CD4-positive, alpha-beta T cell treated with Interferon alpha-2 for 1 hour (primary cell): ENCODE measurements around the gene SEC16A.
"Not testable (repeated sequence)": the region's sequence is repeated elsewhere in the genome, so short reads cannot be mapped to it uniquely, and the experiment has no call there.

Experiments
- DNase-seq, 2 donors: peaks; one replicate each; pipeline ENCODE4 v3.0.0-alpha.2; 2020 to 2022

Gene SEC16A

DNA sequence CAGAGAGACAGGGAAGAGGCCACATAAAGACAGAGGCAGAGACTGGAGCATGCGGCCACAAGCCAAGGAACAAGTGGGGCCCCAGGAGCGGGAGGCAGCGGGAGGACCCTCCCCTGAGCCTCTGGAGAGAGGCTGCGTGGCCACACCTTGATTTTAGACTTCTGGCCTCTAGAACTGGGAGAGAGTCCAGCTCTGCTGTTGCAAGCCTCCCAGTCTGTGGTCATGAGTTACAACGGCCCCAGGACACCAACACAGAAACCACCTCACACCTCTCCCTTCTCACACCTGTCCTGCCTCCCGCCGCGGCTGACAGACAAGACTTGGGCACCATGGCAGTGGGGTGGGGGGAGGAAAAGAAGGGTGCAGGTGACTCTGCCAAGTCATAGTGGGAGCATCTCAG is 45.4 kb downstream of the SEC16A start:
- no peak for DNase-seq

DNA sequence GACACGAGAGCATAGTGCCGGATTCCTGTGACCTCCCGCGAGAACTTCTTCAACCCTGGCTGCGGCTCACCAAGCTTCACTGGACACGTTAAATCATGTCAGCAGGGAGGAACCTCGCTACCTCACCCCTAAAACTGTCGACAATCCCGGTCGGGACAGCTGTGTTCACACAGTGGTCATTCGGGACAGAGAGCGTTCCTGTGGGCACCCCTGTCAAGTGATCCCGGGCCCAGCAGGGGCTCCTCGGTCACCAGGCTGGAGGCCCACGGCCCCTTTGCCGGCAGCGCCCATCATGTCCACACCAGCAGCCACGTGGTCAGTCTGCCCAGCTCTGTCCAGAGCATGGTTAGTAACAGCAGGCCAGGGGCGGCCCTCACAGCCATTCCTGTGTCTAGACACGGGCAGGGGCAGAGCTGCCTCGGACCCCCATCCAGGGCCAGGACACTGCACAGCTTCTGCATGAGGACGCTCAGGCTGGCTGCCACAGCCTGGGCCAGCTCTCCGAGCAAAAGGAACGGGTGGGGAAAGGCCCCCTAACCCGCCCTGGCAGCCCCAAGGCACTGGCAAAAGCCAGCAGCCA is 46.7 kb downstream of the SEC16A start:
- DNase-seq, result no peak

DNA sequence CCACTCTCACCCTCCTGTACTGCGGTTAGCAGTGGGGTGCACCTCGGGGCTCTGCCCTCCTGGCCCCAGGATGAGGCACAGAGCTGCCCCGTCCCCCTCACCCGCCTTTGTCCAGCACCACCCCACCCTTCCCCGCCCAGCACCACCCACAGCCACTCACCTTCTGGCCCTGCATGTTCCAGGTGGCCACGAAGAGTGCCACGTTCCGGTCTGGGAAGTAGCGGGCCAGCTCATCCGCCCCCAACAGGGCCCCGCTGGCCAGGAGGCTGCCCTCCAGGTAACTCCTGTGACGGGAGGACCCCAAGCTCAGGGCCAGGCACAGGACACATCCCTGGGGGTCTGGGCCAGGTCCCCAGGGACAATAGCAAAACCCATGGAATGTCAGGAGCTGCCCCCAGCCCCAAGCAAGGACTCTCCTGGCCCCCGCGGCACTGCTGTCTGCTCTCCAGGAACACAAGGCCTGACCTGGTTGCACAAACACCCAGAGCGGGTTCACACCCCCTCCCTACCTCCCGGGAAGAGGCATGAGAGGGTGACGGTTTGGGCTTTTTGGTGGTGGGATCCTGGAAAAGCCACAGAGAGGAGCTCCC is 48.2 kb downstream of the SEC16A start:
- no peak for DNase-seq

DNA sequence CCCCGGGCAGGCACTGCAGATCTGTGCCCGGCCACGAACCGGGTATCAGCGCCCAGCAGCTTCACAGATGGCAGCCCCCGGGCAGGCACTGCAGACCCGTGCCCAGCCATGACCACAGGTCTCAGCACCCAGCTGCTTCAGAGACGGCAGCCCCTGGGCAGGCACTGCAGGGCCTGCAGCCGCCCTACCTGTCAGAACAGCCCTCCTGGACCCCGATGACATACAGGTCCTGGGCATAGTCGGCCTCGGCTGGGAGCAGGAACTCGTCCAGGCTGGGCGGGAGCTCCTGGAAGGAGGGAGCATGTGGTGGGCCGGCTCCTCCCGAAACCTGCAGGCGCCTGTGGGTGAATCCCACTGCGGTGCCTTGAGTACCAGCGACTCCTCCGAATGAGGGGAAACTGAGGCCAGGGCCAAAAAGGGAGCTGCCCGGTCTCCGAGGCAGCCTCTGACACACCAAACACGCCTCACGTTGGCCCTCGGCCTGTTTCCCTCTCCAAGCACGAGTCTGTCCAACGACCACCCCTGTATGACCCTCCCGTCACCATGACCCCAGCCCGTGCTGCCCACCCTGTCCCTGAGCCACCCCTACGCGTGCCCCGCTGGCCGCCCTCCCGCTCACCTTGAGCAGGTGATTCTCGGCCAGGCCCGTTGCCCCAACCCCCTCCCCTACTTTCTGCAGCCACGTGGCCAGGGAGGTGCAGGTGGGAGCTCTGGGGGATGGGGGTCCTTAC is 48.8 kb downstream of the SEC16A start:
- no peak for DNase-seq

DNA sequence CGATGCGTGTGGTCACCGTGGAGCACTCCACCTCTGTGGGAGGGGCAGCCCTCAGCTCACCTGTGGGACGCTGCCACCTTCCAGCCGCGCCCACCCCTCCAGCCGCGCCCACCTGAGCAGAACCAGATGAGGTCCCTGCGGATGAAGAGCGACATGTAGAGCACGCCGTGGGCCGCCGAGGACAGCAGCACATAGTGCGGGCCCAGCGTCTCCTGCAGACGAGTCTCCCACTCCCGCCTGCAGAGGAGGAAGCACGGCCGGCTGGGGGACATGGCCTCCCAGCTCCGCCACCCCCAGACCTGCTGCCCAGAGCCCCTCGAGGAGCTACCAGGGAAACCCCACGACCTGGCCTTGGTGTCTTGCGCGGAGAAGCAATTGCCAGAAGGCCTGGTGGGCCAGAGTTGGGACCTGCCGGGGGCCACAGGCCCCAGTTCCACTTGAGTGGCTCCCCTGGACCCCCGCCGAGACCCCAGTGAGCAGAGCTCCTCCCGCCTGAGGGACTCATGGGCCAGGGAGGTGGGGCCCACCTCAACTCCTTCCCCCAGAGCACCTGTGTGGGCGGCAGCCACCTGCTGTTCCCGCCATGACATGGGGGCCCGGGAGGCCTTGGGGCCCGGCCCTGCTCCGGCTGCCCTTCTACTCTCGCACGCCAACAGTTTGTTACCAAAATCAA is 49.7 kb downstream of the SEC16A start:
- DNase-seq, result no peak

DNA sequence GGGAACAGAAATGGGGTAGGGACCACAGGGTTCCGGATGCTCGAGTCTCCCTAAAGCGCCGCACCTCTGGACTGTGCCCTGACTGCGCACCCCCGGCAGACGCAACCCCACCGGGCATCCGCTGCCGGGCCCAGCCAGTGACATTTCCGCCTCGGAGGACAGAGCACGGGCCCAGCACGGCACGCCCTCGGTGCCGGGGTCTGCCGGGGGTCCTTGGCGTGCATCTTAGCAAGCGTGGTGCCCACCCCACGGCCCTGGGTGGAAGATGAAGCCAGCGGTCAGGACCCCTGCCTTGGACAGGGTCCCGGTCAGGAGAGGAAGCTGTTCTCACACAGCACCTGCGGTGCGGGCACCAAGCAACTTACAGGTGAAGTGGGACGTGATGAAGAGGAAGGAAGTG is 50.2 kb downstream of the SEC16A start:
- DNase-seq, result no peak

DNA sequence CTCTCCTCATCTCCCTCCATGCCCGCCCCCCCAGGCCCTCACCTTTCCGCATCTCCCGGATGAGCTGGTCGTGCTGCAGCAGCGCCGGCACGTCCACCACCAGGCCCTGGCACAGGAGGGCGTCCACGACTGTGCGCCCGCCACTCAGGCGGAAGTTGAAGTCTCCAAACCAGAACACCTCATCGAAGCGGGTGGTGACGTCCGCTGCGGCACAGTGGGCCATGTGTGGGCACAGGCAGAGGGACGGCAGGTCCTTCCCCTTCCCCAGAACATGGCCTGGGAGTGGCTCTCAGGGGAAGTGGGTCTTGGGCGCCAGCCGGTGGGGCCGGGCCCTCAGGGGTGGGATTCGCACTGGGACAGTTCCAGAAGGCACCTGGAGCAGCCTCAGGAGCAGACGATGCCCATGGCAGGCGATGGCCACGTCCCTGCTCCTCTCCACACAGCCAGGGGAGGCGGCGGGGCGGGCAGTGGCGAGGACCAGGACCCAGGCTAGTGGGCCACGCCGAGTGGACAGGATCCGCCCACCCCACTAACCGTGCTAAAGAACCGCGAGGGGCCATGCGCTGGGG is 51.0 kb downstream of the SEC16A start:
- DNase-seq, result no peak

DNA sequence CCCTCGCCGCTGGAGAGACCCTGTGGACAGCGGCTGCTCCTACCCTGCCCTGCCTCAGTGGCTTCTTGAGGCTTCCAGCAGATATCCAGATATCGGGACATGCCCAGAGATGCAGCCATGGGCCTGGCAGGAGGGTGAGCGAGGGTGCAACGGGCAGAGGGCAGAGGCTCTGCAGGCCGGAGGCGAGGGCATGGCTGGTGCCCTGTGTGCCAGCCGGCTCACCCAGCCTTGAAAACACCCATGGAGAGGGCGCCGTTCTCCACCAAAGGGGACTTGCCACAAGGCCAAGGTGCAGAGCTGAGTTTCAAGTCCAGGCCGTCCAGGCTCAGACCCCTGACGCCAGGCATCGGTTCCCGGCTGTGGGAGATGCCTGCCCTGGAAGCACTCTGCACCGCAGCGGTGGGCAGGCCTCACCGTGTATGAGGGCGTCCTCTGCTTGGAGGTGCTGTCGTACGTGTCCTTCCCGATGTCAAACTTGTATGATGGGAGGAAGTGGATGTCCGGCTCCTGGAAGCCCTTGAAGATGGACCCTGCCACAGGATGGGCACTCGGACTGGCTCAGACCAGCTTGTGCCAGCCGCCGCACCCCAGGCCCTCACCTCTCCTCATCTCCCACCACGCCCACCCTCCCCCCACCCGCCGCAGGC is 52.1 kb downstream of the SEC16A start:
- no peak for DNase-seq

DNA sequence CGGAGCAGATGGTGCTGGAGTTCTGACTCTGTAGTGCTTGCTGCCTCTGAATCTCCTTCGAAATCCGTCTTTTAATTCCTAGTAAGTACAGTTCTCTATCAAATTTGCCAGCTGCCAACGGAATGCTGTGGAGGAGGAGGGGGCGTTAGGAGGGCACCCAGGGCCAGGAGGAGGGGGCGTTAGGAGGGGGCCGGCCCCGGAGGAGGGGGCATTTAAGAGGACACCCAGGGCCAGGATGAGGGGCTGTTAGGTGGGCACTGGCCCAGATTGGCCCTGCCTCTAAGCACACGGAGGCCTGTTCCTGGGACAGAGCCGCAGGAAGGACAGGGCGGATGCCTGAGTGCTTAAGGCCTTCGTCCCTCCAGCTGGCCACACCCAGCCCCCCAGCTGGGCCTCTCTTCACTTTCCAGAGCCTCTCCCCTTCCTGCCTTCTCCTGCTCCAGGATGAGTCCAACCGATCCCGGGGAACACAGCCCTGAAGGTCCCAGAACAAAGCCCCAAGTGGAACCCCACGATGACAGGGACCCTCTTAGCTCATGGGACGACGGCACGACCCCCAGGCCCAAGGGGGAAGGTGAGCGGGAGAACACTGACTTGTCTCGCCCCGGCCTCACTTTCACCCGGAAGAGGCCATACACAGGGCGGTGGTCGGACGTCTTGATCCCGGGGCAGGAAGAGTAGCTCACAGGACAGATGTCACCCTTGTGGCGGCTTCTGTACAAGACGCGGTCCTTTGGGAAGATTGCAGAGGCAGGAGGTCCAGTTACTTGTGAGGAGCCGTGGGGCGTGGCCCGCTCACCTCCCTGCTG is 53.0 kb downstream of the SEC16A start:
- no peak for DNase-seq

DNA sequence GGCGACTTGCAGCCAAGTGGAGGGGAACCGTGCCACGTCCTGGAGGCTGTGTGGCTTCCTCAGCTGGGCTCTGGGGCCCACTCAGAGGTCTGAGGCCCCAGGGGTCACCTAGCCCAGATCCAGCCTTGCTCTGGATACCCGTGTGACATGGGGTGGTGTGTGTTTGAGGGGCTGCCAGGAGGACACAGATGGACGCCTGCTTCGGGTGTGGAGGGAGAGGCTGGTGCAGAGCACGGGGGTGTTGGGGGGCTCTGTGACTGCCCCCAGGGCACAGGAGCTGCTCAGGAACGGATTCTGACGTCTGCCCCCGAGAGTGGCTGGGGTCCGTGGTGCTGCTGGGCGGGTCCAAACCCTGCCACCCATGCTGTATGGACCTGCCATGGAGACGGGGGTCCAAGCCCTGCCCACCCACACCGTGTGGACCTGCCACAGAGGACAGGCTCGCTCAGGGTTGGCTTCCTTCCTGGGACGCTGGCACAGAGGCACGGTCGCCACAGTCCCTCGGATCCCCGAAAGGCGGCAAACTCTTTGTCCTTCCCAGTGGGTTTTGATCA is 53.7 kb downstream of the SEC16A start:
- DNase-seq, result no peak

DNA sequence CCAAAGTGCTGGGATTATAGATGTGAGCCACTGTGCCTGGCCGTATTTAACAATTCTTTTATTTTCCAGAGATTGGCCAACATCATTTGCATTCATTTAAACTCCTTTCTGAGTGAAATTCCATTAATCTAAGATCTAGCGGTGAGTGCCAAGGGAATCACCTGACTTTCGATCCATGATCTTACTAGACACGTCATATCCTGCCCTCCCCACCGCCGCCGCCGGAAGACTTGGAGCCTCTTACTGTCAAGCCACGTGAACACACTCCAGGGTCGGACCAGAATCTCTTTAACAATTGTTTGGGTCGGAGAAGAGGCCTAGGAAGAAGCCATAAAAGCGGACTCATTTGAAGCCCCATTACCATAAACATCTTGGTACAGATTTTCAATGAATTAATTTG is 56.1 kb downstream of the SEC16A start:
- no peak for DNase-seq

DNA sequence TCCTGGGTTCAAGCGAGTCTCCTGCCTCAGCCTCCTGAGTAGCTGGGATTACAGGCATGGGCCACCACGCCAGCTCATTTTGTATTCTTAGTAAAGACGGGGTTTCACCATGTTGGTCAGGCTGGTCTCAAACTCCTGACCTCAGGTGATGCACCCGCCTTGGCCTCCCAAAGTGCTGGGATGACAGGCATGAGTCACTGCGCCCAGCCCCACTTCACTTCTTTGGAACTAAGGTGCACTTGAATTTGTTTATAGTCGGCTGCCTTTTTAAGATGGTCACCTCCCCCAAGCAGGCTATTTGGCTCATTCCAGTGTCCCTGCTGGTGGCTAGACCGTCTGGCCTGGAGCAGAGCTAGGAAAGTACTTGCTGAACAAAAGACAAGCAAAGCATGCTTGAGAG is 57.5 kb downstream of the SEC16A start:
- not testable (repeated sequence) for DNase-seq

DNA sequence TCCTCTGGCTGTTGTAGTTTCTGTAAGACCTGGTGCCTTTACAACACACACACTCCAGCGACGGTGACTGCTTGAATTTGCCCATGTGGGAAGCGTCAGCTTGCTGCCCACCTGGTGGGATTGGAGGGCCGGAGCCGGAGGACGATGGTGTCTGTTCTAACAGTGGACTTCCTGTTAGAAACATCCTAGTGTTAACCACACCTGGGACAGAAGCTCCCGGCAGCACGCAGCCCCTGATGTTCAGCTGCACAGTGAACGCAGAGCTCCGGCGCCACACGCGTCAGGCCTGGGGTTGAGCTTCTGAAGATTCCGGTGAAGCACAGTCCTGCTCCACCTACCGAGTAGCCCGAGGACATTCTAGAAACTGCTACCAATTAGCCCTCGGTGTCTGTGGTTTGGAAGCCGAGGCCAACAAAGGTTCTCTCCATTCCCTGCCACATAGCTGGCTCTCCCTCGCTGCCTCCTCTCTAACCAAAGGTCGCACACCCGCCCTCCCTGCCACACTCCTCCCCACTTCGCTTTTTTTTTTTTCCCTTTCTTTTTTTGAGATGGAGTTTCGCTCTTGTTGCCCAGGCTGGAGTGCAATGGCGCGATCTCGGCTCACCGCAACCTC is 58.0 kb downstream of the SEC16A start:
- DNase-seq, result no peak

DNA sequence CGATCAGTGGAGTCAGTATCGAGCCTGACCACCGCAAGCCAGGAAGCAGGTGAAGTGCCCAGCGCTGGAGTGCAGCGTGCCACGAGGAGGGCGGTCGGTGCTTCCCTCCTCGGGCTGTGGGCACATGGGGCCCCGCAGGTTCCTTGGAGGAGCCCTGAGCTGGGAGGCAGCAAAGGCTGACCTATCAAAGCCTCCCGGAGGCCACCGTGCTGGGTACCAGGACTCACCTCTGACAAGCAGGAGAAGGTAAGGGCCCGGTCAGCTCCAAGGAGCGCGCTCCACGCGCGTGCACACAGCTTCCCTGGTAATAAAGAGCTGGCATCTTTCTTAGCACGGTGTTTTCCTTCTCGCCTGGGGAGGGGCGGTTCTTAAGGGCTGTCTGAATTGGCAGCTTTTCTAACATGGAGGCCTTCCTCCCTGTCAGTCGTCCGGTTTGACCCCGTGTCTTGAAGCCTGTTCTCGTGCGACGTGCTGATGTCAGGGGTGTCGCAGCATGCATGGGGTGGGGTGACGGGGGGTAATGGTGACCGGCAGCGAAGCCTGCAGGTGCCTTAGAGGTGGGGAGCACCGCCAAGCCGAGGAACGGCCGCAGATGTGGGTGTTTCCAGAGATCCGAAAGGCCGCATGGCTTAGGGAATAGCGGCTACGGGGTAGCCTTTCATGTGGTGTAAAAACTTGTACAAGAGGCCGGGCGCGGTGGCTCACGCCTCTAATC is 59.3 kb downstream of the SEC16A start:
- DNase-seq, result no peak

DNA sequence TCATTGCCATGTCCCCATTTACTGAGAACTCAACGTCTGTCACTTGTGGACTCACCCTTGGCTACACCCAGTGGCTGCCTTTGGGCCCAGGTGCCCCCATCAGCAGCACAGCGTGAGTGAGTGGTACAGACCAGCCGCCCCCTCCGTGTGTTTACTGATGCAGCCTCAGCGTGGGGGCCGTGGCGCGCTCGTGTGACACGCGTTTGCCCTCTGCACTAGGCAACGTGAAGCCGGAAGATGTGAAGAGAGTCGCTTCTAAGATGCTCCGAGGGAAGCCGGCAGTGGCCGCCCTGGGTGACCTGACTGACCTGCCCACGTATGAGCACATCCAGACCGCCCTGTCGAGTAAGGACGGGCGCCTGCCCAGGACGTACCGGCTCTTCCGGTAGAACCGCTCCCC is 60.0 kb downstream of the SEC16A start:
- DNase-seq, result no peak

DNA sequence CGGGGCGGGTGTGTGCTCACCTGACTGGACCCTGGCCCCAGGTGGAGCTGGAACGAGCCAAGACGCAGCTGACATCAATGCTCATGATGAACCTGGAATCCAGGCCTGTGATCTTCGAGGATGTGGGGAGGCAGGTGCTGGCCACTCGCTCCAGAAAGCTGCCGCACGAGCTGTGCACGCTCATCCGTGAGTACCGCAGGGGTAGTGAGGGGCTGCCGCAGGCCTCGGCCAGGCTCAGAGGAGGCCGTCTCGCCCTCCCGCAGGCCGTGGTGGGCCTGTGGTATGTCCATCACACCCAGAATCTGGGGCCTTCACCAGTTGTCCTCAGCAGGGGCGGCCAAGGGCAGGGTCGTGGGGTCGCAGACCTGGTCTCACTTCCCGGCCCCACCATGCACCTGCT is 61.0 kb downstream of the SEC16A start:
- no peak for DNase-seq

DNA sequence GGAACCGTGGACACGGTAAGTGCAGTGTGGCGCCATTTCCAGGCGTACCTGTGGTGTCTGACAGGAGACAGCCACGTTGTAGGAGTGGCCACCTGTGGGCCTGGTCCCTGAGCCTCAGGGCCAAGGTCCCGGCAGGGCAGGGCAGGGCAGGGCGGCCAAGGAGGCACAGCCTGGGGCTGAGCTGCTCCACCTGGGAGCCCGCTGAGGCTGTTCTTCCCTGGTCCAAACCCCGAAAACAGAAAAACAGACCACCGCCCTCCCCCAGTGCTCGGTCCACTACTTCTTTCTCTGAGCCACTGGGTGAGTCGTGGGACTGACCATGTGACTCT is 63.8 kb downstream of the SEC16A start:
- DNase-seq, result no peak

DNA sequence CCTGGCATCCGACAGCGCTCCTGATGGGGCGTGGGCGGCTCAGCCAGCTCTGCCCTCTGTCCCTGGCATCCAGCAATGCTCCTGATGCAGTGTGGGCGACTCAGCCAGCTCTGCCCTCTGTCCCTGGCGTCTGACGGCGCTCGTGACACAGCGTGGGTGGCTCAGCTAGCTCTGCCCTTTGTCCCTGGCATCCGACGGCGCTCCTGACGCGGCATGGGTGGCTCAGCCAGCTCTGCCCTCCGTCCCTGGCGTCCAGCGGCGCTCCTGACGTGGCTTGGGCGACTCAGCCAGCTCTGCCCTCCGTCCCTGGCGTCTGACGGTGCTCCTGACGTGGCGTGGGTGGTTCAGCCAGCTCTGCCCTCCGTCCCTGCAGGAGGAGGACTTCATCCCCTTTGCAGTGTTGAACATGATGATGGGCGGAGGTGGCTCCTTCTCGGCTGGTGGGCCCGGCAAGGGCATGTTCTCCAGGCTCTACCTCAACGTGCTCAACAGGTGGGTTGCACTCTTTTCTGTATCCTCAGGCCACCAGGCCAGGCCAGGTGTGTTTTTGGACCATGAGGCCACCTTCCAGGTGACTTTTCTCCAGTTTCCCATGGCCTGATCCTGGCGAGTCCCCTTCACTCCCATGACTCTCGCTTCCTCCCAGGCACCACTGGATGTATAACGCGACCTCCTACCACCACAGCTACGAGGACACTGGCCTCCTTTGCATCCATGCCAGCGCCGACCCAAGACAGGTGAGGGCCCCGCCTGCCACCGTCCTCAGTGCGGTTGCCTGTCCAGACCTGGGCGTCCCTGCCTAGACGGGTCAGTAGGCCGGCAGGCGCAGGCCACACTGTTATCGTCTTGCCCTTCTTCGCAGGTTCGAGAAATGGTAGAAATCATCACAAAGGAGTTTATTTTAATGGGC is 64.4 kb downstream of the SEC16A start:
- DNase-seq, result no peak

DNA sequence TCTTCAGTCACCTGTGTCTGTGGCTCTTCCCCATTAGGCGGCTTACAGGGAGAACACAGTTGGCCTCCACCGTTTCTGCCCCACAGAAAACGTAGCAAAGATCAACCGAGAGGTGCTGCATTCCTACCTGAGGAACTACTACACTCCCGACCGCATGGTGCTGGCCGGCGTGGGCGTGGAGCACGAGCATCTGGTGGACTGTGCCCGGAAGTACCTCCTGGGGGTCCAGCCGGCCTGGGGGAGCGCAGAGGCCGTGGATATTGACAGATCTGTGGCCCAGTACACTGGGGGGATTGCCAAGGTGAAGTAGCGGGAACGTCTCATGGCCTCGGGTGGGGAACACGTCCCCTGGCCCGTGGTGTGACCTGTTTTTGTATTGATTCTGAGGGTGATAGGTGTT is 65.9 kb downstream of the SEC16A start:
- DNase-seq, result no peak

DNA sequence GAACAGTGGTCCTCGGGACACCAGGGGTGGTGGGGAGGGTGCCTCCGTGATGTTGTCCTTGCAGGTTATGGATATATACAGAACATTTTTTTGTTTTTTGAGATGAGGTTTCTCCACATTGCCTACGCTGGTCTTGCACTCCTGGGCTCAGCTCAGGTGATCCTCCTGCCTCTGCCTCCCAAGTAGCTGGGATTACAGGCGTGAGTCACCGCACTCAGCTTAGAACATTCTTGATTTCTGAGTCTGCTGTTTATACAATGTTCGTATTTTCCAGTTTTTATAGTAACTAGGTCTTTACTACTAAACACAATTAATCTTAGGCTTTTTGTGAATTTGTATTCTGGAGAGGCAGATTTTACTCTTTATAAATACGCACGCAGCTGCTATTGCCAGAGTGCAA is 66.4 kb downstream of the SEC16A start:
- DNase-seq, result no peak
